HEK293 (cell line): ENCODE data around the gene GLRA2.

Experiments
- CTCF ChIA-PET: fragments of 350-600 bp; formaldehyde crosslinking; extraction: SDS; loops from one replicate; lab custom pipeline; 2021; ENCODE audit warnings: antibody characterized with exemption; lab: Yijun Ruan, JAX
- POLR2A ChIA-PET: fragments of 300-600 bp; formaldehyde crosslinking; extraction: SDS; loops from one replicate; lab custom pipeline; 2020; ENCODE audit warnings: antibody characterized with exemption, inconsistent platforms; lab: Yijun Ruan, JAX
- H3K27ac ChIP-seq: fragments of 200-500 bp; sonication (Bioruptor generic); 2 replicates; pipeline ENCODE4 v1.5.1; 2014; ENCODE audit warnings: low read depth, low read length, control low read depth, inconsistent platforms; ENCODE audit errors: extremely low read depth
- H3K36me3 ChIP-seq, 2 experiments: fragments of 200-500 bp in 1 of 2; sonication (Bioruptor generic) in 1 of 2; 1 replicate in 1 of 2; 2 replicates in 1 of 2; pipeline ENCODE4 v1.5.1; 2014 to 2017; ENCODE audit warnings: inconsistent platforms in 2 of 2, low read length in 2 of 2; ENCODE audit not compliant: control insufficient read depth in 2 of 2, insufficient read depth in 1 of 2
- H3K4me1 ChIP-seq: fragments of 200-500 bp; sonication (Bioruptor generic); 2 replicates; pipeline ENCODE4 v1.5.1; 2014; ENCODE audit warnings: mild to moderate bottlenecking, low read length, inconsistent platforms; ENCODE audit not compliant: control insufficient read depth, insufficient read depth
- H3K4me3 ChIP-seq: 2 replicates; pipeline ENCODE4 v1.5.1; 2011; ENCODE audit warnings: low read depth, mild to moderate bottlenecking, control low read depth, low read length, moderate library complexity
- H3K9me3 ChIP-seq: fragments of 200-500 bp; sonication (Bioruptor generic); 2 replicates; pipeline ENCODE4 v1.5.1; 2014; ENCODE audit warnings: low read depth, low read length, inconsistent platforms; ENCODE audit not compliant: control insufficient read depth, insufficient read depth
- ELK4 ChIP-seq: IDR thresholded peaks from 2 replicates; pipeline ENCODE4 v1.6.1; 2011; ENCODE audit warnings: mild to moderate bottlenecking, low read depth, low read length, borderline replicate concordance
- GLI2 ChIP-seq: fragments of 450-650 bp; formaldehyde crosslinking; IDR thresholded peaks from 2 replicates; pipeline ENCODE4; 2017; ENCODE audit warnings: missing biosample characterization, missing genetic modification characterization, low read depth, borderline replicate concordance
- KLF7 ChIP-seq: fragments of 450-650 bp; formaldehyde crosslinking; IDR thresholded peaks from 2 replicates; pipeline ENCODE4 v1.5.1; 2016; ENCODE audit warnings: missing biosample characterization, missing genetic modification characterization, borderline replicate concordance
- PRDM10 ChIP-seq: fragments of 450-650 bp; formaldehyde crosslinking; IDR thresholded peaks from 2 replicates; pipeline ENCODE4 v1.5.1; 2016; ENCODE audit warnings: missing biosample characterization, missing genetic modification characterization
- REST ChIP-seq: fragments of 450-650 bp; formaldehyde crosslinking; IDR thresholded peaks from 2 replicates; pipeline ENCODE4 v1.5.1; 2016; ENCODE audit warnings: missing biosample characterization, missing genetic modification characterization
- TSHZ1 ChIP-seq: fragments of 450-650 bp; formaldehyde crosslinking; IDR thresholded peaks from 2 replicates; pipeline ENCODE4 v1.5.1; 2016; ENCODE audit warnings: missing biosample characterization, missing genetic modification characterization, borderline replicate concordance
- ZFHX2 ChIP-seq: fragments of 450-650 bp; formaldehyde crosslinking; conservative IDR thresholded peaks from 2 replicates; pipeline ENCODE4 v1.5.1; 2016; ENCODE audit warnings: missing biosample characterization, missing genetic modification characterization
- ZFP37 ChIP-seq: fragments of 450-650 bp; formaldehyde crosslinking; IDR thresholded peaks from 2 replicates; pipeline ENCODE4 v1.5.1; 2016; ENCODE audit warnings: missing biosample characterization, missing genetic modification characterization
- ZNF112 ChIP-seq: fragments of 450-650 bp; formaldehyde crosslinking; IDR thresholded peaks from 2 replicates; pipeline ENCODE4 v1.5.0; 2017; ENCODE audit warnings: missing biosample characterization, missing genetic modification characterization
- ZNF16 ChIP-seq: fragments of 450-650 bp; formaldehyde crosslinking; IDR thresholded peaks from 2 replicates; pipeline ENCODE4 v1.5.1; 2016; ENCODE audit warnings: low read depth, missing biosample characterization, missing genetic modification characterization
- ZNF23 ChIP-seq: fragments of 450-650 bp; formaldehyde crosslinking; IDR thresholded peaks from 2 replicates; pipeline ENCODE4 v1.5.1; 2016; ENCODE audit warnings: missing biosample characterization, missing genetic modification characterization, borderline replicate concordance
- ZNF292 ChIP-seq: fragments of 450-650 bp; formaldehyde crosslinking; IDR thresholded peaks from 2 replicates; pipeline ENCODE4 v1.5.1; 2016; ENCODE audit warnings: low read depth, missing biosample characterization, missing genetic modification characterization, borderline replicate concordance
- ZNF37A ChIP-seq: fragments of 450-650 bp; IDR thresholded peaks from 2 replicates; pipeline ENCODE4 v1.5.1; 2018; ENCODE audit warnings: missing biosample characterization, missing genetic modification characterization
- ZNF449 ChIP-seq: fragments of 450-650 bp; formaldehyde crosslinking; IDR thresholded peaks from 2 replicates; pipeline ENCODE4 v1.5.1; 2017; ENCODE audit warnings: missing biosample characterization, mild to moderate bottlenecking, missing genetic modification characterization, moderate library complexity
- ZNF558 ChIP-seq: fragments of 450-650 bp; formaldehyde crosslinking; IDR thresholded peaks from 2 replicates; pipeline ENCODE4 v1.5.1; 2016; ENCODE audit warnings: missing biosample characterization, missing genetic modification characterization
- ZNF571 ChIP-seq: fragments of 450-650 bp; formaldehyde crosslinking; IDR thresholded peaks from 2 replicates; pipeline ENCODE4 v1.5.0; 2017; ENCODE audit warnings: missing biosample characterization, missing genetic modification characterization
- ZNF626 ChIP-seq: fragments of 450-650 bp; sonication (Bioruptor Pico); formaldehyde crosslinking; IDR thresholded peaks from 2 replicates; pipeline ENCODE4 v1.5.1; 2018; ENCODE audit warnings: missing biosample characterization, missing genetic modification characterization, inconsistent platforms
- ZNF645 ChIP-seq: fragments of 450-650 bp; formaldehyde crosslinking; IDR thresholded peaks from 2 replicates; pipeline ENCODE4; 2016; ENCODE audit warnings: missing biosample characterization, missing genetic modification characterization
- ZNF670 ChIP-seq: fragments of 450-650 bp; formaldehyde crosslinking; IDR thresholded peaks from 2 replicates; pipeline ENCODE4 v1.5.1; 2016; ENCODE audit warnings: missing biosample characterization, missing genetic modification characterization, low read depth
- ZNF837 ChIP-seq: fragments of 450-650 bp; formaldehyde crosslinking; IDR thresholded peaks from 2 replicates; pipeline ENCODE4 v1.5.1; 2016; ENCODE audit warnings: missing biosample characterization, missing genetic modification characterization
- ZSCAN5A ChIP-seq: fragments of 450-650 bp; formaldehyde crosslinking; IDR thresholded peaks from 2 replicates; pipeline ENCODE4 v1.5.1; 2016; ENCODE audit warnings: missing biosample characterization, missing genetic modification characterization

The GLRA2 gene

GRCh38 chrX:14698790-14699189, 169.5 kb downstream of the GLRA2 start (continued):
- TF ChIP-seq PRDM10 = no peak
- no peak for TF ChIP-seq REST (tag by site-specific recombination)
- TF ChIP-seq TSHZ1 (tag by site-specific recombination) = no peak
- no peak for TF ChIP-seq ZNF645 (tag by site-specific recombination)
- no peak for TF ChIP-seq ZNF837 (tag by site-specific recombination)
- no peak for TF ChIP-seq ZNF23 (tag by site-specific recombination)
- no peak for TF ChIP-seq ZNF670 (tag by site-specific recombination)
- TF ChIP-seq ZFHX2 = no peak

GRCh38 chrX:14700982-14701381, 171.6 kb downstream of the GLRA2 start:
- H3K4me1 ChIP-seq = no peaks in the 10 kb centered on the region
- POLR2A ChIA-PET = no interaction called here
- CTCF ChIA-PET = no interaction called here
- TF ChIP-seq ZNF112 (tag by site-specific recombination) = no peak
- no peak for TF ChIP-seq ZFP37 (tag by site-specific recombination)
- no peak for TF ChIP-seq ZNF16 (tag by site-specific recombination)
- no peak for TF ChIP-seq ZNF292 (tag by site-specific recombination)
- TF ChIP-seq ELK4 = no peak
- no peak for TF ChIP-seq KLF7 (tag by site-specific recombination)
- no peak for TF ChIP-seq ZSCAN5A (tag by site-specific recombination)
- TF ChIP-seq ZNF626 (tag by site-specific recombination) = no peak
- no peak for TF ChIP-seq ZNF37A (tag by site-specific recombination)
- TF ChIP-seq GLI2 (tag by site-specific recombination) = no peak
- TF ChIP-seq ZNF449 (tag by site-specific recombination) = no peak
- TF ChIP-seq ZNF558 (tag by site-specific recombination) = no peak
- no peak for TF ChIP-seq ZNF571 (tag by site-specific recombination)

More at GRCh38 chrX:14700982-14701381, 171.6 kb downstream of the GLRA2 start:
- Histone ChIP-seq H3K36me3 (no peaks in the 10 kb centered on the region), H3K27ac (no peak overlapping the region), H3K9me3 (no peaks in the 10 kb centered on the region), H3K4me3 (no peak overlapping the region)
